ENCODE data around the gene TRAPPC2. TPM values are rescaled to one million over a fixed set of nuclear protein-coding genes. Genes with fewer than 3 reads are reported as not detected.

TRAPPC2 gene
- polyA plus RNA-seq, 1 of the 3 experiments (the other 2 are of a cell fraction), result 10.4 TPM

DNA sequence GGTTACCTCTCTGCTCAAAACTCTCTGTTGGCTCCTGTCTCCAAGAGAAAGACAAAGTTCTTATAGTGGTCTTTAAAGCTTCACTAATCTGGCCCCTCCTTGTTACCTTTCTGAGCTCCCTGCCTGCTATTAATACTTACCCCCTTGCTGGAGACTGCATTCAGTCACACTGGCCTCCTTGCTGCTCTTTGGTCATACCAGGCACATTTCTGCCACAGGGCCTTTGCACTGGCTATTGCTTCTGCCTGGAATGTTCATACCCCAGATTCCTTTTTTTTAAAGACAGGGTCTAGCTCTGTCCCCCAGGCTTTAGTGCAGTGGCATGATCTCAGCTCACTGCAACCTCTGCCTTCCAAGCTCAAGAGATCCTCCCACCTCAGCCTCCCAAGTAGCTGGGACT, 61.4 kb downstream of the TRAPPC2 start:
- CTCF ChIA-PET, result no interaction called here
- no peak overlapping the region for H2AFZ ChIP-seq (ENCODE audit: low read depth)
- no peak overlapping the region for H3K27ac ChIP-seq (ENCODE audit: low read depth in 2 of 2, low read length in 1 of 2)
- H3K9me3 ChIP-seq, result no peaks in the 10 kb centered on the region
- no peak for DNase-seq
- no peaks in the 10 kb centered on the region for H3K9me2 ChIP-seq
- H4K20me1 ChIP-seq (ENCODE audit: insufficient read depth), result no peaks in the 10 kb centered on the region
- H3F3A ChIP-seq (replicated peaks; ENCODE audit: insufficient read depth), result peaks cover 10% of the 10 kb centered on the region
- no peak overlapping the region for H3K4me3 ChIP-seq (ENCODE audit: low read depth in 2 of 2, low read length in 1 of 2)
- H3K27me3 ChIP-seq (ENCODE audit: insufficient read depth), result peaks cover 6% of the 10 kb centered on the region; the same call in 1 of the 2 replicates
- H3K36me3 ChIP-seq (replicated peaks in 1 of 2; ENCODE audit: control insufficient read depth in 1 of 2, insufficient read depth in 2 of 2, low read length in 1 of 2), result no peaks in the 10 kb centered on the region
- no peak overlapping the region for H3K4me2 ChIP-seq
- no peak overlapping the region for H3K9ac ChIP-seq
- H3K4me1 ChIP-seq (ENCODE audit: control insufficient read depth in 1 of 2, insufficient read depth in 2 of 2, low read depth in 1 of 2, low read length in 1 of 2), result no peaks in the 10 kb centered on the region
- no peak for TF ChIP-seq TCF12 (IDR thresholded peaks at IDR 0.05)
- H3K79me2 ChIP-seq (ENCODE audit: insufficient read depth), result no peaks in the 10 kb centered on the region
- POLR2A ChIA-PET, result no interaction called here

DNA sequence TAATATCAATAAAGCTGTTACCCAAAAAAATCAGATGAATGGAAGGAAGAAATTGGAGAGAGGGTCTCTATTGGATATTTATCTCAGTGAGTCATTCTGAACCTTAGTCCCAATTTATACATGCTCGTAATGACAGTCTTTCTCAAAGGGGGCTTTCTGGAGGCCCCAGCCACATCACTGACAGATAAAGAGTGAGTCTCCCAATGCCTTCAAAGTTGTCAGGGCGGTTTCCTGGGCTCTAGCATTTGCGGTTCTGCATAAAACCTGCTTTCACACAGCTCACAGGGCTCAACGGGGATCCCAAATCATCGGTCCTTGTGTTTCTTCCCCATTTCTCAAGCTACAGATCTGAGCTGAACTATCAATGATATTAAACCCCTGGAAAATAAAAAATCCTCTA, 64.2 kb downstream of the TRAPPC2 start:
- Histone ChIP-seq H3K27ac (ENCODE audit: low read depth in 2 of 2, low read length in 1 of 2) (no peak overlapping the region), H2AFZ (ENCODE audit: low read depth) (no peak overlapping the region), H3K27me3 (ENCODE audit: insufficient read depth) (peaks cover 6% of the 10 kb centered on the region; the same call in 1 of the 2 replicates), H3K9ac (no peak overlapping the region), H3K4me2 (no peak overlapping the region), H3K4me1 (ENCODE audit: control insufficient read depth in 1 of 2, insufficient read depth in 2 of 2, low read depth in 1 of 2, low read length in 1 of 2) (no peaks in the 10 kb centered on the region; a peak in 1 of 4 replicates), H3K36me3 (replicated peaks in 1 of 2; ENCODE audit: control insufficient read depth in 1 of 2, insufficient read depth in 2 of 2, low read length in 1 of 2) (no peaks in the 10 kb centered on the region), H3K79me2 (ENCODE audit: insufficient read depth) (no peaks in the 10 kb centered on the region), H3K9me3 (no peaks in the 10 kb centered on the region), H3F3A (replicated peaks; ENCODE audit: insufficient read depth) (peaks cover 10% of the 10 kb centered on the region), H3K9me2 (no peaks in the 10 kb centered on the region), H3K4me3 (ENCODE audit: low read depth in 2 of 2, low read length in 1 of 2) (no peak overlapping the region), H4K20me1 (ENCODE audit: insufficient read depth) (no peaks in the 10 kb centered on the region)
- TF ChIP-seq, protein P1, sequence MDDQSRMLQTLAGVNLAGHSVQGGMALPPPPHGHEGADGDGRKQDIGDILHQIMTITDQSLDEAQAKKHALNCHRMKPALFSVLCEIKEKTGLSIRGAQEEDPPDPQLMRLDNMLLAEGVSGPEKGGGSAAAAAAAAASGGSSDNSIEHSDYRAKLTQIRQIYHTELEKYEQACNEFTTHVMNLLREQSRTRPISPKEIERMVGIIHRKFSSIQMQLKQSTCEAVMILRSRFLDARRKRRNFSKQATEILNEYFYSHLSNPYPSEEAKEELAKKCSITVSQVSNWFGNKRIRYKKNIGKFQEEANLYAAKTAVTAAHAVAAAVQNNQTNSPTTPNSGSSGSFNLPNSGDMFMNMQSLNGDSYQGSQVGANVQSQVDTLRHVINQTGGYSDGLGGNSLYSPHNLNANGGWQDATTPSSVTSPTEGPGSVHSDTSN (IDR thresholded peaks at IDR 0.05), result no peak
- no peak for TF ChIP-seq RCOR1 (IDR thresholded peaks at IDR 0.05; ENCODE audit: low read length)
- TF ChIP-seq RXRA (IDR thresholded peaks at IDR 0.05; ENCODE audit: borderline replicate concordance, low read depth), result no peak
- TF ChIP-seq, protein P2, sequence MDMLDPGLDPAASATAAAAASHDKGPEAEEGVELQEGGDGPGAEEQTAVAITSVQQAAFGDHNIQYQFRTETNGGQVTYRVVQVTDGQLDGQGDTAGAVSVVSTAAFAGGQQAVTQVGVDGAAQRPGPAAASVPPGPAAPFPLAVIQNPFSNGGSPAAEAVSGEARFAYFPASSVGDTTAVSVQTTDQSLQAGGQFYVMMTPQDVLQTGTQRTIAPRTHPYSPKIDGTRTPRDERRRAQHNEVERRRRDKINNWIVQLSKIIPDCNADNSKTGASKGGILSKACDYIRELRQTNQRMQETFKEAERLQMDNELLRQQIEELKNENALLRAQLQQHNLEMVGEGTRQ (IDR thresholded peaks at IDR 0.05; ENCODE audit: borderline replicate concordance, low read depth, low read length), result no peak
- no peak for TF ChIP-seq NFIC (IDR thresholded peaks at IDR 0.05; ENCODE audit: borderline replicate concordance)
- TF ChIP-seq FOXM1 (IDR thresholded peaks at IDR 0.05; ENCODE audit: low read depth), result no peak
- TF ChIP-seq TAF1 (IDR thresholded peaks at IDR 0.05; ENCODE audit: borderline replicate concordance, low read depth, low read length), result no peak
- TF ChIP-seq, protein P3, sequence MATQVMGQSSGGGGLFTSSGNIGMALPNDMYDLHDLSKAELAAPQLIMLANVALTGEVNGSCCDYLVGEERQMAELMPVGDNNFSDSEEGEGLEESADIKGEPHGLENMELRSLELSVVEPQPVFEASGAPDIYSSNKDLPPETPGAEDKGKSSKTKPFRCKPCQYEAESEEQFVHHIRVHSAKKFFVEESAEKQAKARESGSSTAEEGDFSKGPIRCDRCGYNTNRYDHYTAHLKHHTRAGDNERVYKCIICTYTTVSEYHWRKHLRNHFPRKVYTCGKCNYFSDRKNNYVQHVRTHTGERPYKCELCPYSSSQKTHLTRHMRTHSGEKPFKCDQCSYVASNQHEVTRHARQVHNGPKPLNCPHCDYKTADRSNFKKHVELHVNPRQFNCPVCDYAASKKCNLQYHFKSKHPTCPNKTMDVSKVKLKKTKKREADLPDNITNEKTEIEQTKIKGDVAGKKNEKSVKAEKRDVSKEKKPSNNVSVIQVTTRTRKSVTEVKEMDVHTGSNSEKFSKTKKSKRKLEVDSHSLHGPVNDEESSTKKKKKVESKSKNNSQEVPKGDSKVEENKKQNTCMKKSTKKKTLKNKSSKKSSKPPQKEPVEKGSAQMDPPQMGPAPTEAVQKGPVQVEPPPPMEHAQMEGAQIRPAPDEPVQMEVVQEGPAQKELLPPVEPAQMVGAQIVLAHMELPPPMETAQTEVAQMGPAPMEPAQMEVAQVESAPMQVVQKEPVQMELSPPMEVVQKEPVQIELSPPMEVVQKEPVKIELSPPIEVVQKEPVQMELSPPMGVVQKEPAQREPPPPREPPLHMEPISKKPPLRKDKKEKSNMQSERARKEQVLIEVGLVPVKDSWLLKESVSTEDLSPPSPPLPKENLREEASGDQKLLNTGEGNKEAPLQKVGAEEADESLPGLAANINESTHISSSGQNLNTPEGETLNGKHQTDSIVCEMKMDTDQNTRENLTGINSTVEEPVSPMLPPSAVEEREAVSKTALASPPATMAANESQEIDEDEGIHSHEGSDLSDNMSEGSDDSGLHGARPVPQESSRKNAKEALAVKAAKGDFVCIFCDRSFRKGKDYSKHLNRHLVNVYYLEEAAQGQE (IDR thresholded peaks at IDR 0.05; ENCODE audit: low read depth, low read length), result no peak
- TF ChIP-seq NRF1 (IDR thresholded peaks at IDR 0.05; ENCODE audit: low read depth, low read length), result no peak
- no peak for TF ChIP-seq FOSL2 (IDR thresholded peaks at IDR 0.05; ENCODE audit: borderline replicate concordance, low read depth)
- TF ChIP-seq EZH2phosphoT487 (IDR thresholded peaks at IDR 0.05; ENCODE audit: borderline replicate concordance, low read depth), result no peak
- no peak for TF ChIP-seq ELF1 (IDR thresholded peaks at IDR 0.05)
- TF ChIP-seq, protein P4, sequence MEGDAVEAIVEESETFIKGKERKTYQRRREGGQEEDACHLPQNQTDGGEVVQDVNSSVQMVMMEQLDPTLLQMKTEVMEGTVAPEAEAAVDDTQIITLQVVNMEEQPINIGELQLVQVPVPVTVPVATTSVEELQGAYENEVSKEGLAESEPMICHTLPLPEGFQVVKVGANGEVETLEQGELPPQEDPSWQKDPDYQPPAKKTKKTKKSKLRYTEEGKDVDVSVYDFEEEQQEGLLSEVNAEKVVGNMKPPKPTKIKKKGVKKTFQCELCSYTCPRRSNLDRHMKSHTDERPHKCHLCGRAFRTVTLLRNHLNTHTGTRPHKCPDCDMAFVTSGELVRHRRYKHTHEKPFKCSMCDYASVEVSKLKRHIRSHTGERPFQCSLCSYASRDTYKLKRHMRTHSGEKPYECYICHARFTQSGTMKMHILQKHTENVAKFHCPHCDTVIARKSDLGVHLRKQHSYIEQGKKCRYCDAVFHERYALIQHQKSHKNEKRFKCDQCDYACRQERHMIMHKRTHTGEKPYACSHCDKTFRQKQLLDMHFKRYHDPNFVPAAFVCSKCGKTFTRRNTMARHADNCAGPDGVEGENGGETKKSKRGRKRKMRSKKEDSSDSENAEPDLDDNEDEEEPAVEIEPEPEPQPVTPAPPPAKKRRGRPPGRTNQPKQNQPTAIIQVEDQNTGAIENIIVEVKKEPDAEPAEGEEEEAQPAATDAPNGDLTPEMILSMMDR (IDR thresholded peaks at IDR 0.05), result no peak
- TF ChIP-seq POLR2AphosphoS5 (IDR thresholded peaks at IDR 0.05; ENCODE audit: low read depth, low read length), result no peak
- TF ChIP-seq JUND (IDR thresholded peaks at IDR 0.05), result no peak
- no peak for TF ChIP-seq CHD2 (IDR thresholded peaks at IDR 0.05; ENCODE audit: low read length, partially characterized antibody)
- TF ChIP-seq YY1 (IDR thresholded peaks at IDR 0.05; ENCODE audit: low read depth), result no peak
- no peak for TF ChIP-seq MXI1 (IDR thresholded peaks at IDR 0.05; ENCODE audit: low read depth, low read length)
- DNase-seq, result no peak
- CTCF ChIA-PET, result interaction anchor here (2.4 kb wide), 1 partner anchor 11 kb away, joined by 6 read pairs; no protein-coding TSS in a partner anchor
- WGBS (ENCODE audit: low lambda C conversion rate), result 69% methylated on average over 5 of the region's 5 CpGs
- POLR2A ChIA-PET, result no interaction called here
